ENCODE data around the gene KRTAP10-12.
"Not testable (repeated sequence)": the region's sequence is repeated elsewhere in the genome, so short reads cannot be mapped to it uniquely, and the experiment has no call there.

Gene KRTAP10-12, protein sequence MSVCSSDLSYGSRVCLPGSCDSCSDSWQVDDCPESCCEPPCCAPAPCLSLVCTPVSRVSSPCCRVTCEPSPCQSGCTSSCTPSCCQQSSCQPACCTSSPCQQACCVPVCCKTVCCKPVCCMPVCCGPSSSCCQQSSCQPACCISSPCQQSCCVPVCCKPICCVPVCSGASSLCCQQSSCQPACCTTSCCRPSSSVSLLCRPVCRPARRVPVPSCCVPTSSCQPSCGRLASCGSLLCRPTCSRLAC

GRCh38 chr21:44697172-44697810 is at the start of gene KRTAP10-12:
Gene KRTAP10-12 (plus strand): TSS chr21:44697172. CDS start chr21:44697202, 30 bp downstream.
- not testable (repeated sequence) for DNase-seq

GRCh38 chr21:44647222-44647552 is 49.8 kb upstream of the KRTAP10-12 start:
- DNase-seq, result no peak

DNA sequence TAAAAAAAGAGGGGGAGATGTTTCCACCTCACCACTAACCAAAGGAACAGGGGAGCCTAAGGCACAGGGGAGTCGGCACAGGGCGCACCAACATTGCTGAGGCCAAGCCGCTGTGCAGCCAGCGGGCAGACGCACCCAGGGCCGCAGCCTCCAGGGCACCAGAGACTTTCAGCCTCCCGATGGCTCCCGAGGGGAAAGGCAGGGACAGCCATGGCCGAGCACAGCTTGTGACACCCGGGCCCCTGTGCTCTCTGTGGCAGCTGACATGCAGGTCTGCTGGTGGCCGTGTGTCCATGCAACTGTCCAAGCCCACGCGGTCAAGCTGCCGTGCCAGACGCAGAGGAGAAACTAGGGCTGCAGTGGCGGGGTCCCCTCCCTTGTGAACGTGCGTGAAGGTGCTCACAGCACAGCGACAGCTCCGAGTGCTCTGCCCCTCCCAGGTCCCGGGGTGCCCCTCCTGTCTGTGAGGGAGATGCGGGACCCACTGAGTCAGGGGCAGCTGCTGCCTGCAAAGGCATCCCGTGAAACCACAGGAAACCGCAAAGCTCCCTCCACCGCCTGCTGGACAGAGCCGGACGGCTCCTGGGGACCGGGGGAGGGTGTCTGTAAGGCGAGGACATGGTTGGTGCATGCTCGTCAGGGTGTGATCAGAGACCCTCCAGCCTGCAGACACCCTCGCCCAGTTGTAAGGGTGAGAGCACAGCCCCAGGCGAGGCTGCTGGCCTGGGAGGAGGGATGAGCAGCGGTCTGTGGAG is 48.2 kb upstream of the KRTAP10-12 start:
- DNase-seq, result no peak

- no peak for DNase-seq
These were observed 47.4 kb upstream of the KRTAP10-12 start for GRCh38 chr21:44649521-44650100.

GRCh38 chr21:44650265-44650972 is 46.6 kb upstream of the KRTAP10-12 start:
- no peak for DNase-seq

DNA sequence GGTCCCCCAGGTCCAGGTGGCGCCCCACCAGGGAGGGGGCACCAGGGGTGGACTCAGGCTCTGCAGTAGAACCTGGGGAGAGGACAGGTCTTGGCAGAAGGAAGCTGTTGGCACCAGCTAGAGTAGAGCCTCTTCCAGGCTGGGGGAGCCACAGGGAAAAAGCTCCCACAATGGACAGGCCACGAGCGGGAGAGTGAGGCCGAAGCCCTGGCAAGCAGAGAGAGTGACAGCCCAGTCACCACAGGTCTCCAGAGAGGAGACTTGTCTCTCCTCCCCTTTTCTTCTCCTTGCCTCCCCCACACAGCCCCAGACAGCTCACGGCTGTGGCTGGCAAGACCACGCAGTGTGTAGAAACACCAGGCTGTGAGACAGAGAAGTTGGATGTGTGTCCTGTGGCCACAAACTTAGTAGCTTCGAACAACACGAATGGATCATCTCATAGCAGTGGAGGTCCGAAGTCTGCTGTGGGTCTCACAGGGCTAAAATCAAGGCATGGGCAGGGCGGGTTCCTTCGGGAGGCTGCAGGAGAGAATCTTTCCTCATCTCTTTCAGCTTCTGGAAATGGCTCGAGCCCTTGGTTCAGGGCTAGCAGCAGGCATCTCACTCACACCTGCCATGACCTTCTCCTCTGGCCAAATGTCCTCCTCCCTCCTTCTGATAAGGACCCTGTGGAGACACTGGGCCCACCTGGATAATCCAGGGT is 45.8 kb upstream of the KRTAP10-12 start:
- no peak for DNase-seq

- no peak for DNase-seq
These were observed 43.8 kb upstream of the KRTAP10-12 start for GRCh38 chr21:44653123-44653522.

GRCh38 chr21:44653656-44654575 is 43.1 kb upstream of the KRTAP10-12 start:
- DNase-seq, result no peak

GRCh38 chr21:44654576-44655175 is 42.3 kb upstream of the KRTAP10-12 start, which contains the start of gene KRTAP12-4:
Gene KRTAP12-4 (minus strand): TSS chr21:44654659. CDS start chr21:44654614, 45 bp downstream.
- no peak for DNase-seq

DNA sequence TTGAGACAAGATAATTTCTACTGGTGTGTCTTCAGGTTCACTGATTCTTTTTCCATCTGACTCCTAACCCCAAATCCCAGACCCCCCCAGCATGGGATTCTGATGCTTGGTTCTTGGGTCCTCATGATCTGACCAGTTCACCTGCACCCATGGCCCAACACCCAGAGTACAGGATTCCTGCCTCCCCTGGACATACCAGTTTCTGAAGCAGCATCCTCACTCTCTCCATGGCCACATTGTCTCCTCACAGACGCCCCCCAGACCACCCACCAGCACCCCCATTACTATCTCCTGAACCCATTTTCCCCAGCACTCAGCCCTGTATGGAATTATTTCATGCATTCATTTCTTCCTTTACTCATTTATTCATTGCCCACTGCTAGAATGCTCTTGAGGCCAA is 40.1 kb upstream of the KRTAP10-12 start:
- no peak for DNase-seq

DNA sequence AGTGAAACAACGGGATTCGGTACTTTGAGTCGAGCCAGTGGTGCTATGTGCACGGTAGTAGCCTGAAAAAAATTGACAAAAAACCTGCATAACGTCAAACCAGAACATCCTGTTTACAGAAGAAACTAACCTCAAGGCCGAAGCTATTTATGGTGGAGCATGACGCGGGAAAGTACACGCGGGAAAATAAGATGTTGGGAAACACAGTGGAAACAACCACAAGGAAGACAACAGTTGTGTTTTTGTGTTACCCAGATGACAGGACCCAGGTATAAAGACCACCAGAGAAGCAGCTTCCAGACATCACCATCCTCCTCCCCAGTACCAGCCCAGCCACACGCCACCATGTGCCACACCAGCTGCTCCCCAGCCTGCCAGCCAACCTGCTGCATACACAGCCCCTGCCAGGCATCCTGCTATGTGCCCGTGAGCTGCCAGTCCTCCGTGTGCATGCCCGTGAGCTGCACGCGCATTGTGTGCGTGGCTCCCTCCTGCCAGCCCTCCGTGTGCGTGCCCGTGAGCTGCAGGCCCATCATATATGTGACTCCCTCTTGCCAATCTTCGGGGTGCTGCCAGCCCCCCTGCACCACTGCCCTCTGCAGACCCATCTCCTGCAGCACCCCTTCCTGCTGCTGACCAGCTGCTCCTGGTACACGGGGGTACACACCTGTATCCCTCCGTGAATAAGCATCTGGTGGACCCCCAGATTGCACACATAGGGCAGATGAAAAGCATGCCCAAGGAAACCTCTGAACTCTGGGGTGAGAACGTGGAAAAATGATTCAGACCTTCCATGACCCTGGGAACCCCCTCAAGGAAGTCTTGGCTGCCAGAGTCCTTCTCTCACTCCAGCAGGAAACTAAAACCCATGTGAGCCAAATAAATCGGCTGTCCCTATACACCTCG is 39.1 kb upstream of the KRTAP10-12 start, which contains the start of gene KRTAP12-3:
Gene KRTAP12-3, plus strand, starts transcription at position 298 of the 906 bp plus-strand sequence. Its CDS starts 48 bp downstream, at position 346.
- no peak for DNase-seq

GRCh38 chr21:44658541-44658910 is 38.4 kb upstream of the KRTAP10-12 start:
- no peak for DNase-seq

- no peak for DNase-seq
These were observed 37.9 kb upstream of the KRTAP10-12 start for GRCh38 chr21:44658913-44659595.

DNA sequence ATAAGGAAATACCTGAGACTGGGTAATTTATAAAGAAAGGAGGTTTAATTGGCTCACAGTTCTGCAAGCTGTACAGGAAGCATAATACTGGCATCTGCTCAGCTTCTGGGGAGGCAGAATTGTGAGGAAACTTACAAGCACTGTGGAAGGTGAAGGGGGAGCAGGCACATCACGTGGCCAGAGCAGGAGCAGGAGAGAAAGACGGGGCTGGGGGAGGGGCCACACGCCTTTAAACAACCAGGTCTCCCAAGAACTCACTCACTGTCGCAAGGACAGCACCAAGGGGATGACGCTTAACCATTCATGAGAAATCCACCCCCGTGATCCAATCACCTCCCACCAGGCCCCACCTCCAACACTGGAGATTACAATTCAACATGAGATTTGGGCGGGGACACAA is 35.4 kb upstream of the KRTAP10-12 start:
- not testable (repeated sequence) for DNase-seq

GRCh38 chr21:44664691-44665090 is 32.3 kb upstream of the KRTAP10-12 start:
- no peak for DNase-seq

DNA sequence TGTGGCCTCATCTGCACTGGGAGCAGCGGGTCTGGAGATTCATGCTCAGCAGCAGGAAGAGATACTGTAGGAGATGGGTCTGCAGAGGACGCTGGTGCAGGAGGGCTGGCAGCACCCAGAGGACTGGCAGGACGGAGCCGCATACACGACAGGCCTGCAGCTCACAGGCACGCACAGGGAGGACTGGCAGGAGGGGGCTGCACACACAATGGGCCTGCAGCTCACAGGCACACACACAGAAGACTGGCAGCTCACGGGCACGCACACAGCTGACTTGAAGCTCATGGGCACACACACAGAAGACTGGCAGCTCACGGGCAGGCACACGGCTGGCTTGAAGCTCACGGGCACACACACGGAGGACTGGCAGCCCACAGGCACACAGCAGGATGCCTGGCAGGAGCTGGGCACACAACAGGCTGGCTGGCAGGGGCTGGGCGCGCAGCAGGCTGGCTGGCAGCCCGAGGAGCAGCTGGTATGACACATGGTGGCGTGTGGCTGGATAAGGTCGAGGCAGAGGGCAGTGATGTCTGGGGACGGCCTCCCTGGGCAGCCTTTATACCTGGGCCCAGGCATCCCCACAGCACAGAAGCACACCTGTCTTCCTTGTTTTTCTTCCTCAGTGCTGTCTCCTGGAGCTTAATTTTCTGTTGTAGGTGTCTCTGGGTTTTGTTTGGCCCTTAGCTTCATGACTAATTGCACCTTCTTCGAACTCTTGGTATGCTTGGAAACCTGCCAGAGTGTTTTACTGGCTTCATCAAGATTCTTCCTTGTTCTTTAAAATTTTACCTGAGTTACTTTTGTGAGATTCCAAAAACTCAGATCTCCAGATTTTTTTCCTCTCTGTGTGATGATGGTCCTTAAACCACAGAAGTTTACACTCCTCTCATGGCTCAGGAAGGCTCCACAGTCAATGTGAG is 30.3 kb upstream of the KRTAP10-12 start, which contains the start of gene KRTAP12-2:
Gene KRTAP12-2, minus strand, starts transcription at position 527 of the 920 bp plus-strand sequence. Its CDS starts 41 bp downstream, at position 486.
- DNase-seq, result no peak

DNA sequence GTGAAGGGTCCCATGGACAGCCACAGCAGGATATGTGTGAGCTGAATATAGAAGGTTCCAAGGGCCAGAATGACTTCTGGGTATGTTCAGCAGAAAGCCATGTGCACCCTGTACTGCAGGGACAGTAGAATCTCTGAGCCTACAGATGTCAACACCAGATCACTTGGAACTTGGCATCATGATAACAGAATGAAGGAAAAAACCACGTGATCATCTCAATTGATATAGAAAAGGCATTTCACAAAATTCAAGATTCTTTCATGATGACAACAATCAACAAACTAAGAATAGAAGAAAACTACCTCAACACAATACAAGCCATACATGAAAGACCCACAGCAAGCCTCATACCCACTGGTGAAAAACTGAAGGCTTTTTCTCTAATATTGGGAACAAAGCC is 29.4 kb upstream of the KRTAP10-12 start:
- DNase-seq, result no peak
